GM06990 (cell line): Measurements from ENCODE around the gene SPDEF.

ENCODE experiments used
- DNase-seq: peaks from one replicate; pipeline ENCODE4 v3.0.0-alpha.2; 2011; ENCODE audit not compliant: insufficient read length; ENCODE audit errors: extremely low read depth
- H3K27me3 ChIP-seq: replicated peaks from 2 replicates; pipeline ENCODE4 v1.6.0; 2011; ENCODE audit warnings: low read length; ENCODE audit not compliant: control insufficient read depth, insufficient read depth
- H3K36me3 ChIP-seq: 2 replicates; pipeline ENCODE4 v1.5.1; 2011; ENCODE audit warnings: low read length; ENCODE audit not compliant: control insufficient read depth, insufficient read depth
- H3K4me3 ChIP-seq: replicated peaks from 2 replicates; pipeline ENCODE4 v1.5.1; 2011; ENCODE audit warnings: low read depth, mild to moderate bottlenecking, control low read depth, low read length
- CTCF ChIP-seq: IDR thresholded peaks from 2 replicates; pipeline ENCODE4 v1.5.1; 2011; ENCODE audit warnings: low read length, control low read depth, mild to moderate bottlenecking, inconsistent platforms; ENCODE audit not compliant: insufficient read depth, poor library complexity, severe bottlenecking

Gene SPDEF

GRCh38 chr6:34489207-34489805 is 66.8 kb downstream of the SPDEF start:
- H3K4me3 ChIP-seq, result no peak overlapping the region
- H3K27me3 ChIP-seq, result no peaks in the 10 kb centered on the region
- no peaks in the 10 kb centered on the region for H3K36me3 ChIP-seq
- TF ChIP-seq CTCF, result no peak
- no peak for DNase-seq
